Gastroesophageal sphincter (tissue), 4 donors: Measurements from ENCODE around the gene PRKCD. TPM values are rescaled to one million over a fixed set of nuclear protein-coding genes. Genes with fewer than 3 reads are reported as not detected.

ENCODE experiments used
- ATAC-seq: fragments of 150-250 bp; one replicate; pipeline ENCODE4 v1.9.1; 2016; ENCODE audit warnings: mild to moderate bottlenecking, moderate library complexity
- H3K27ac ChIP-seq, 4 donors: fragments of 200-600 bp; sonication (generic) in 3 of 4; 1 replicate in 3 of 4; 2 replicates in 1 of 4; pipeline ENCODE4 v1.5.1; 2016 to 2019
- H3K27me3 ChIP-seq: fragments of 200-600 bp; sonication (generic); one replicate; pipeline ENCODE4 v1.5.1; 2019
- H3K36me3 ChIP-seq, 2 donors: fragments of 200-600 bp; sonication (generic); one replicate each; pipeline ENCODE4 v1.5.1; 2019; ENCODE audit warnings: control low read depth in 1 of 2
- H3K4me1 ChIP-seq, 3 donors: fragments of 200-600 bp; sonication (generic); 1 replicate in 2 of 3; 2 replicates in 1 of 3; pipeline ENCODE4 v1.5.1; 2016 to 2019; ENCODE audit warnings: control low read depth in 2 of 3
- H3K4me3 ChIP-seq, 2 donors: fragments of 200-600 bp; sonication (generic); one replicate each; pipeline ENCODE4 v1.5.1; 2019; ENCODE audit warnings: mild to moderate bottlenecking in 1 of 2, moderate library complexity in 1 of 2
- H3K9me3 ChIP-seq, 3 donors: fragments of 200-600 bp; sonication (generic); one replicate each; pipeline ENCODE4 v1.5.1; 2017 to 2019; ENCODE audit warnings: control low read depth in 2 of 3
- CTCF ChIP-seq, 4 experiments: fragments of 200-600 bp in 2 of 4; fragments of 450-650 bp in 2 of 4; sonication (generic) in 1 of 4; IDR thresholded peaks; one replicate each; pipeline ENCODE4 v1.5.1; 2017 to 2019; ENCODE audit warnings: antibody characterized with exemption in 4 of 4, mild to moderate bottlenecking in 2 of 4, moderate library complexity in 2 of 4
- EP300 ChIP-seq: sonication (generic); formaldehyde crosslinking; IDR thresholded peaks from one replicate; pipeline ENCODE4 v1.6.1; 2017; ENCODE audit warnings: antibody characterized with exemption, mild to moderate bottlenecking
- POLR2A ChIP-seq, 2 donors: fragments of 450-650 bp; IDR thresholded peaks; one replicate each; pipeline ENCODE4 v1.6.1; 2017; ENCODE audit warnings: antibody characterized with exemption in 2 of 2, mild to moderate bottlenecking in 2 of 2, moderate library complexity in 1 of 2
- POLR2AphosphoS5 ChIP-seq: sonication (generic); formaldehyde crosslinking; IDR thresholded peaks from one replicate; pipeline ENCODE4 v1.6.1; 2017; ENCODE audit warnings: antibody characterized with exemption
- WGBS, 2 donors: methylation state at CpG; one replicate each; pipeline ENCODE4 v1.1.5; 2018; ENCODE audit warnings: low coverage in 1 of 2; 5-methylcytosine and 5-hydroxymethylcytosine counted together
- total RNA-seq, 4 donors: library from RNA; depleted of rRNA; stranded (reverse); fragments of >200 nt; gene quantifications; one replicate each; pipeline ENCODE4 v1.1.0, GENCODE V29; 2016

PRKCD gene
- total RNA-seq, 4 donors from 2014 or later, result 5.5 to 10.1 (median 7.6) TPM

- TF ChIP-seq EP300 (no peak), POLR2AphosphoS5 (no peak), POLR2A (IDR thresholded peaks at IDR 0.05) (no peak), CTCF (IDR thresholded peaks at IDR 0.05) (no peak)
- peaks cover 0 to 48% (median 18%) of the 10 kb centered on the region in 3 donors for H3K4me1 ChIP-seq
Measured at GRCh38 chr3:53169045-53169831, 8.2 kb downstream of the PRKCD start.

GRCh38 chr3:53169832-53170324 is 8.9 kb downstream of the PRKCD start:
- H3K4me1 ChIP-seq, result peaks cover 0 to 48% (median 18%) of the 10 kb centered on the region in 3 donors
- peaks cover 0 to 17% of the 10 kb centered on the region in 2 donors for H3K36me3 ChIP-seq
- no peak overlapping the region for H3K4me3 ChIP-seq
- no peak for ATAC-seq
- 97 to 100% methylated on average over 2 to 7 of the region's 9 CpGs for WGBS, 2 donors
- TF ChIP-seq EP300, result no peak
- no peak for TF ChIP-seq POLR2AphosphoS5
- TF ChIP-seq POLR2A (IDR thresholded peaks at IDR 0.05), result no peak
- no peak for TF ChIP-seq CTCF (IDR thresholded peaks at IDR 0.05)
- no peaks in the 10 kb centered on the region for H3K27me3 ChIP-seq
- H3K27ac ChIP-seq, result peak overlapping the region in 3 of 4 donors; percentile 1 to 32 (median 4)
- no peaks in the 10 kb centered on the region for H3K9me3 ChIP-seq

More at GRCh38 chr3:53169045-53169831, 8.2 kb downstream of the PRKCD start:
- peak overlapping the region in 3 of 4 donors; percentile 1 to 32 (median 4) for H3K27ac ChIP-seq
- H3K36me3 ChIP-seq, result peaks cover 0 to 11% of the 10 kb centered on the region in 2 donors
- no peaks in the 10 kb centered on the region for H3K27me3 ChIP-seq
- peak overlapping the region in 1 of 2 donors; percentile 22 for H3K4me3 ChIP-seq
- H3K9me3 ChIP-seq, result no peaks in the 10 kb centered on the region
- ATAC-seq, result no peak
- 80 to 86% methylated on average over 10 of the region's 15 CpGs for WGBS, 2 donors

GRCh38 chr3:53170325-53171063 is 9.5 kb downstream of the PRKCD start:
- no peaks in the 10 kb centered on the region for H3K27me3 ChIP-seq
- H3K36me3 ChIP-seq, result peaks cover 0 to 24% of the 10 kb centered on the region in 2 donors
- H3K9me3 ChIP-seq, result no peaks in the 10 kb centered on the region
- no peak overlapping the region for H3K4me3 ChIP-seq
- no peak overlapping the region for H3K27ac ChIP-seq
- 85 to 90% methylated on average over 4 to 5 of the region's 17 CpGs for WGBS, 2 donors
- no peak for TF ChIP-seq POLR2AphosphoS5
- TF ChIP-seq EP300, result no peak
- TF ChIP-seq CTCF (IDR thresholded peaks at IDR 0.05), result no peak
- TF ChIP-seq POLR2A (IDR thresholded peaks at IDR 0.05), result no peak
- H3K4me1 ChIP-seq, result peaks cover 0 to 46% (median 18%) of the 10 kb centered on the region in 3 donors
- ATAC-seq, result no peak

GRCh38 chr3:53171064-53171418 is 10.0 kb downstream of the PRKCD start:
- no peak for TF ChIP-seq CTCF (IDR thresholded peaks at IDR 0.05)
- no peak for TF ChIP-seq POLR2A (IDR thresholded peaks at IDR 0.05)
- TF ChIP-seq POLR2AphosphoS5, result no peak
- H3K4me1 ChIP-seq, result peaks cover 0 to 40% (median 18%) of the 10 kb centered on the region in 3 donors
- H3K27ac ChIP-seq, result peak overlapping the region in 1 of 4 donors; percentile 6
- WGBS, 2 donors, result no CpG with 5 or more reads among the region's 7 CpGs
- no peaks in the 10 kb centered on the region for H3K9me3 ChIP-seq
- ATAC-seq, result no peak
- no peak overlapping the region for H3K4me3 ChIP-seq
- peaks cover 0 to 28% of the 10 kb centered on the region in 2 donors for H3K36me3 ChIP-seq
- no peaks in the 10 kb centered on the region for H3K27me3 ChIP-seq
